WTC11 (cell line): ENCODE results near the gene CCDC51.

ENCODE experiments used
- CREB1 ChIP-seq: sonication (generic); formaldehyde crosslinking; IDR thresholded peaks from 2 replicates; pipeline ENCODE4 v1.8.0; 2023; ENCODE audit warnings: mild to moderate bottlenecking, missing genetic modification reagents
- CTCF ChIP-seq: fragments of 200-600 bp; IDR thresholded peaks from 2 replicates; pipeline ENCODE4 v1.8.0; 2022; ENCODE audit warnings: antibody characterized with exemption
- JAZF1 ChIP-seq: fragments of 250-450 bp; sonication (Bioruptor Pico); IDR thresholded peaks from 2 replicates; pipeline ENCODE4 v1.9.0; 2021; ENCODE audit warnings: moderate library complexity, mild to moderate bottlenecking, inconsistent platforms
- NFYB ChIP-seq: sonication (generic); formaldehyde crosslinking; conservative IDR thresholded peaks from 2 replicates; pipeline ENCODE4 v1.8.0; 2022; ENCODE audit warnings: low read depth, missing genetic modification reagents
- SP1 ChIP-seq: sonication (generic); formaldehyde crosslinking; conservative IDR thresholded peaks from 2 replicates; pipeline ENCODE4 v1.8.1; 2022; ENCODE audit warnings: missing genetic modification reagents
- TF ChIP-seq, protein P1 (sequence below): sonication (generic); formaldehyde crosslinking; IDR thresholded peaks from 2 replicates; pipeline ENCODE4 v1.8.0; 2023; ENCODE audit warnings: missing genetic modification reagents, mild to moderate bottlenecking, borderline replicate concordance

- no peak for TF ChIP-seq CTCF
- no peak for TF ChIP-seq JAZF1
- TF ChIP-seq NFYB = no peak
- TF ChIP-seq, protein P1, sequence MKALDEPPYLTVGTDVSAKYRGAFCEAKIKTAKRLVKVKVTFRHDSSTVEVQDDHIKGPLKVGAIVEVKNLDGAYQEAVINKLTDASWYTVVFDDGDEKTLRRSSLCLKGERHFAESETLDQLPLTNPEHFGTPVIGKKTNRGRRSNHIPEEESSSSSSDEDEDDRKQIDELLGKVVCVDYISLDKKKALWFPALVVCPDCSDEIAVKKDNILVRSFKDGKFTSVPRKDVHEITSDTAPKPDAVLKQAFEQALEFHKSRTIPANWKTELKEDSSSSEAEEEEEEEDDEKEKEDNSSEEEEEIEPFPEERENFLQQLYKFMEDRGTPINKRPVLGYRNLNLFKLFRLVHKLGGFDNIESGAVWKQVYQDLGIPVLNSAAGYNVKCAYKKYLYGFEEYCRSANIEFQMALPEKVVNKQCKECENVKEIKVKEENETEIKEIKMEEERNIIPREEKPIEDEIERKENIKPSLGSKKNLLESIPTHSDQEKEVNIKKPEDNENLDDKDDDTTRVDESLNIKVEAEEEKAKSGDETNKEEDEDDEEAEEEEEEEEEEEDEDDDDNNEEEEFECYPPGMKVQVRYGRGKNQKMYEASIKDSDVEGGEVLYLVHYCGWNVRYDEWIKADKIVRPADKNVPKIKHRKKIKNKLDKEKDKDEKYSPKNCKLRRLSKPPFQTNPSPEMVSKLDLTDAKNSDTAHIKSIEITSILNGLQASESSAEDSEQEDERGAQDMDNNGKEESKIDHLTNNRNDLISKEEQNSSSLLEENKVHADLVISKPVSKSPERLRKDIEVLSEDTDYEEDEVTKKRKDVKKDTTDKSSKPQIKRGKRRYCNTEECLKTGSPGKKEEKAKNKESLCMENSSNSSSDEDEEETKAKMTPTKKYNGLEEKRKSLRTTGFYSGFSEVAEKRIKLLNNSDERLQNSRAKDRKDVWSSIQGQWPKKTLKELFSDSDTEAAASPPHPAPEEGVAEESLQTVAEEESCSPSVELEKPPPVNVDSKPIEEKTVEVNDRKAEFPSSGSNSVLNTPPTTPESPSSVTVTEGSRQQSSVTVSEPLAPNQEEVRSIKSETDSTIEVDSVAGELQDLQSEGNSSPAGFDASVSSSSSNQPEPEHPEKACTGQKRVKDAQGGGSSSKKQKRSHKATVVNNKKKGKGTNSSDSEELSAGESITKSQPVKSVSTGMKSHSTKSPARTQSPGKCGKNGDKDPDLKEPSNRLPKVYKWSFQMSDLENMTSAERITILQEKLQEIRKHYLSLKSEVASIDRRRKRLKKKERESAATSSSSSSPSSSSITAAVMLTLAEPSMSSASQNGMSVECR = no peak
- no peak for TF ChIP-seq SP1 (CRISPR knock-in tag)
- no peak for TF ChIP-seq CREB1 (CRISPR knock-in tag)
These were observed 40.3 kb downstream of the CCDC51 start for GRCh38 chr3:48399387-48400172.
